Measurements from ENCODE around the gene ADAMTS17.

Gene ADAMTS17

DNA sequence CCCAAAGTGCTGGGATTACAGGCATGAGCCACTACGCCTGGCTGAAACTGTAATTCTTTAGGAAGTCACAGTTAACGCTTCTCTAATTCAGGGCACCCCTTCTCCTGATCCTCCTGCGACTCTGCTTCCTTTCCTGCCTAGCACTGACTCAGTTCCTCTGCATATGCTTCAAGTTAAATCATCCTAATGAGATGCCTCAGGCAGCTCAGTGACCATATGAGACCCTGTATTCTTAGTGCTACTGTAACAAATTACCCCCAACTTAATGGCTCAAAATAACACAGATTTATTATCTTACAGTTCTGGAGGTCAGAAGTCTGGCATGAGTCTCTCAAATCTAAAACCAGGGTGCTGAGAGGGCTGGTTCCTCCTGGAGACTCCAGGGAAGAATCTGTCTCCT lies 336.8 kb downstream of the ADAMTS17 start:
- DNase-seq (ENCODE audit: low read depth in 1 of 2, low spot score in 1 of 2): no peak

DNA sequence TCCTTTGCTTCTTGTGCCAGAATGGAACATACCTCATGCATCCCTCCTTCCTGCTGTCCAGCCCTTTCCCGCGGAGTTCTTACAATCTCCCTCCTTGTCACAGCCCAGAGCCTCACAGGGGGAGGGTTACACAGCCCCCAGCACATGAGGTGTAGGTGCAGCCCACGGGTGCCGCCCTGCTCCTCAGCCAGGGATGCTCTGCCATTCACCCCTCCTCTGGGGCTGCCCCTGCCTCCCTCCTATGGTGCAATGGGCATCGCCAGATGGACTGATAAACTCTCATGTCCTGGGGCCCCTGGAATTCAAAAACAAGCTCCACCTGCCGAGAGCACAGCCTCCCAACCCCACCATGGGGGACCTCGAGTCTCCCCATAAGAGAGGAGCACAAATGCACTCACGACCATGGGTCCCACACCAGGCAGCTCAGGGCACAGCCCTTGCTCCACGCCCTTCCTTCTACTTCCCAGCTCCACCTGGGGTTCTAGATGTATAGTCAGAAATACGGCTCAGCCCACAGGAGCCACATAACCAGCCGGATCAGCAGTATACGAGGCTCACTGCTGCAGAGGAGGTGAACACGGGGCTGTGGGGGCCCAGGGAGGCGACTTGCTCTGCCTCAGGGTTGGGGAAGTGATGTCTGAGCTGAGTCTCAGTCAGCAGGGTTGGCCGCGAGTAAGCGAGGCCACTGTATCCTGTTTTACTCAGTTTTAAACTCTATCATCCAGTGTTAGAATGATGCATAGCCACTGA lies 338.8 kb downstream of the ADAMTS17 start:
- no peak for DNase-seq (ENCODE audit: low read depth in 1 of 2, low spot score in 1 of 2)

DNA sequence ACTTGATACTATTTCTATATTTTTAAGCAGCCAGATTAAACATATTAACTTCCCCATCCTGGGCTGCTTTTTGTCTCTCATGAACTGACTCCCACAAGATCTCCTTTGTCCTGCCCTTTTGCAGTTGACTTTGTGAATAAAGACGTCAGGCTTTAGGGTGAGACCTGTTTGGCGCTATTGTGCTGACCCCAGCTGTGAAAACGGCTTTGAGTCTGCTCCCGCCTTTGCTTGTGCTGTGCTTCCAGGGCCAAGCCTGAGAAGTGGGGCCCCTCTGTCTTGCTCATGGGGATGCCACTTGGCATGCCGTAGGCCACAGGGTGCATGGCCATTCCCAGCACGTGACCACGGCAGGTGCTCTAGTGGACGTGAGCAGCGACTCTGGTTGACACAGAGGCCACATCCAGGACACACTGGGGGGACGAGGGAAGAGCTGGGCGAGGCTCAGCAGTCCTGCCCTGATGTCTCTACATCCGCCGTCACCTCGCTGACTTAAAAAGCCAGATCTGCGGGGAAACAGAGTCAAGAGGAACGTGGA lies 339.6 kb downstream of the ADAMTS17 start:
- no peak for DNase-seq (ENCODE audit: low read depth in 1 of 2, low spot score in 1 of 2)

DNA sequence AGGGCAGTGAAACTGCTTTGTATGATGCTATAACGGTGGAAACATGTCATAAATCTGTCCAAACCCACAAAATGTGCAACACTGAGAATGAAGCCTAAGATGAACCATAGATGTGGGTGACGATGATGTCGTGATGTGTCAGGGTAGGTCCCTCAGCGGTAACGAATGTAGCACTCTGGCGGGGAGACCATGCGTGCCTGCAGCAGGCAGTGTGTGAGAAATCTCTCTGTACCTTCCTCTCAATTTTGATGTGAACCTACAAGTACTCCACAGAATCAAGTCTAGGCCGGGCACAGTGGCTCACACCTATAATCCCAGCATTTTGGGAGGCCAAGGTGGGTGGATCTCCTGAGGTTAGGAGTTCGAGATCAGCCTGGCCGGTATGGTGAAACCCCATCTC lies 340.4 kb downstream of the ADAMTS17 start:
- DNase-seq (ENCODE audit: low read depth in 1 of 2, low spot score in 1 of 2): no peak

DNA sequence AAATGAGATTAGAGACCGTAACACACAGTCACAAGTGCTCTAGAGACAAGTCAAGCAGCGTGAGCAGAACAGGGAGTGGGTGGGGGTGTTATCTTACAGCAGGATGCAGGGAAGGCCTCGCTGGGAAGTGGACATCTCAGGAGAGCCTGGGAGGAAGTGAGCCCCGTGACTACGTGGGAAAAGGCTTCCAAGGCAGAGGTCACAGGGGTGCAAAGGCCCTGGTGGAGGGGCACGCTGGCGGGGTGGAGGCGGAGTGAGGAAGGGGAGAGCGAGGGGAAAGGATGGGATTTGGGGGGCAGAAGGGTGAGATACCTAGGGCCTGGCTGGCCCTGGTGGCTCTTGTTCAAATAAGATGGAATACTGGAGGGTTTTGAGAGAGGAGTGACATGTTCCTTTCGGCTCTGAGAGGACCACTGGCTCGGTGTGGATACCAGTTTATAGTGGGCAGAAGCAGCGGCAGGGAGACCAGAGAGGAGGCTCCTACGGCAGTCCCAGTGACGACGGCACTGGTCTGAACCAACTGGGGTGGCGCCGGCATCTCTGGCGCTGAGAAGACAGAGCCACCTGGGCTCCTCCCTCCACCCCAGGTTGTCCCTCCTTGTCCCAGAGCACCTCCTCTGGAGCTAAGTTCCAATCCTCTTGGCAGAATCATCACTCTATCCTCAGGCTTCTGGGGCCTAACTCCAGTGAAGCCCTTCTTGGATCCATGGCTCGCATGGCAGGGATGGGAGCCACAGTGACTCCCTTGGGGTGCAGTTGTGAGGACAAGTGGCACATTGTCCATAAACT lies 342.3 kb downstream of the ADAMTS17 start:
- DNase-seq (ENCODE audit: low read depth in 1 of 2, low spot score in 1 of 2): no peak

DNA sequence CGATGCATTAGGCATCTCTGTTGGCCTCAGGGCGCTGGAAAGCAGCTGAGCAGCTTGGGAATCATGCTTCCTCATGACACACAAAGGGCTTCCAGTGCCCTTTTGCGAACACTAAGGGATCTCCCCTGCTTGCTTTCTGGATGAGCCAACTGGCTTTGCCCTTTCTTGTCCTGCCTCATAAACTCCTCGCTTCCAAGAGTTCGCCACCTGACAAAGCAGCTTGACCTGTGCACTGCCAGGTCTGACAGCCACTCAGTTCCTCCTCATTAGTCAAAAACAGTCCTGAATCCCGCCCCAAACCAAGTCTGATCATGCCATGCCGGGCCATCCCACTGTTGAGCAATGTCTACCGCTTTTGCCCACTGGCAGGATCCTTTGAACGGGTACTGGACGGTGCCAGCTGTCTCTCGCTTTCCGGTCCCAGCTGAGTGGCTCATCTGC lies 343.1 kb downstream of the ADAMTS17 start:
- no peak for DNase-seq (ENCODE audit: low read depth in 1 of 2, low spot score in 1 of 2)

DNA sequence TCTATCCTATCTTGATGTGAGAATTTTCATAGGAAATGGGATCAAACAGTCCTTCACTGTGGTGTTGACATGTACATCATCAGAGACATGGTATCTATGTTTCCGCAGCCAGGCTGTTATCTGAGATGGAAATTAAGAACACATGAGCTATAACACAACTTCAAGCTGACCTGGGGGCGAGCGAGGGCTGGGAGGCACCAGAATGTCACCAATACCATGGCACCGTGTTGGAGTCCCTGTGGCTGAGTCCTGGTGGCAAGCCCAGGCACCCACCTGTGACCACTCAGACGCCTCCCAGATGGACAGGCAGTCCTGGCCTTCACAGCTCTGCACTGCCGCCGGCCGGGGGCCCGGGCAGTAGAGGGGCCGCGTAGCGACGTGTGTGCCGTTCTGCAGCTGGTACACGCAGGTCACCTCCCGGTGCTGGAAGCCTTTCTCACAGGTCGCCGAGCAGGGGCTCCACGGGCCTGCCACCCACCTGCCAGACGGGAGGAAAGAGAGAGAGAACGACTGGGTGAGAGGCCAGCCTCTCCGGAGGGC lies 344.6 kb downstream of the ADAMTS17 start:
- no peak for DNase-seq (ENCODE audit: low read depth in 1 of 2, low spot score in 1 of 2)

DNA sequence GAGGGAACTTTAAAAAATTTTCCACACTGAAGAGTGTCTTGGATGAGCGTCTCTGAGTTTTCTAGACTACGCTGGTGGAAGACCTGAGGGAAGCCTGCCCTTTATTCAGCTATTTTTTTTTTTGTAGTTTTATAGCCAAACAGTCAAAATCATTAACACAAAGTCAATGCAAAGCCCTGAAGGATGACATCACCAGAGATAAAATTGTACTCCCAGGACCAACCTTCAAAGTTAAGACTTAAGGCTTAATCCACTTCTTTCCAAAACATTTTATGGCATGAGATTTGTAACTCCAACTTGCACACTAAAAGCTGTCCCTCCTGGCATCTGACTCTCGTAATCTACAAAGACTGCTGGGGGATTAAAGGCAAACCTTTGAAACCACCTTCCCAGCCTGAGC lies 345.1 kb downstream of the ADAMTS17 start:
- no peak for DNase-seq (ENCODE audit: low read depth in 1 of 2, low spot score in 1 of 2)

DNA sequence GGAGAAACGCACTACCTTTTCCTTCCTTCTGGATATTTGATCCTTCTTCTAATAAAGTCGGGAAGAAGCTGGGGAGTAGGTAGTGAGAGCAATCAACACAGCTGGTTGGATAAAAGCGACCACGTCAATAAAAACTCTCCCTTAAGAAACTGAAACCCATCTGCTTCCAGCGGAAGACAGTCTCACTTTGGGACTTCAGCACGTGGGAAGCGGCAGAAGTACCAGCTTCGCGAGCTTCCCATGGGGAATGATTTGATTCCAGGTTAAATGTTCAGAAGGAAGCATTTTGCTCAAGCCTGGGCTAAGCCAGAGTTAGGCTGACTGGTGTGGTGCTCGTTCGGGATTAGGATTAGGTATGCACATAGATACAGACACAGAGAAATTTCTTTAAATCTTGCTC lies 346.2 kb downstream of the ADAMTS17 start:
- DNase-seq (ENCODE audit: low read depth in 1 of 2, low spot score in 1 of 2): no peak

DNA sequence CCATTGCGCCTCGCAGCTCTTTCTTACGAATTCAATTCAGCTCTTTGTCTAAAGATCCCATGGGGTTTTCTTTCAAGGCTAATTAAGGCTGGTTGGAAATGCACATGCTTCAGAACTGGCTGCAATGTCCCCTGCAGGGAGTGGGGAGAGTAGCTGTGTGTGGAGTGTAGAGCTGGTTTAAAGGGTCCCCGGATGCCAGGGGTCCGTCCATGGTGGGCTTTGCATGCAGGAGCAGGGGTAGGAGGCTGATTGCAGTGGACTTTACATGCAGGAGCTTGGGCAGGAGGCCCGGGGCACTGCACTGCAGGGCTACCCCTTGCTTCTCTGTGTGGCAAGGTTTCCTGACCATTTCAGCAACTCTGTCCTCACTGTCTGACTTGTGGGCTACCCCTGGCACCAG lies 346.9 kb downstream of the ADAMTS17 start:
- no peak for DNase-seq (ENCODE audit: low read depth in 1 of 2, low spot score in 1 of 2)

DNA sequence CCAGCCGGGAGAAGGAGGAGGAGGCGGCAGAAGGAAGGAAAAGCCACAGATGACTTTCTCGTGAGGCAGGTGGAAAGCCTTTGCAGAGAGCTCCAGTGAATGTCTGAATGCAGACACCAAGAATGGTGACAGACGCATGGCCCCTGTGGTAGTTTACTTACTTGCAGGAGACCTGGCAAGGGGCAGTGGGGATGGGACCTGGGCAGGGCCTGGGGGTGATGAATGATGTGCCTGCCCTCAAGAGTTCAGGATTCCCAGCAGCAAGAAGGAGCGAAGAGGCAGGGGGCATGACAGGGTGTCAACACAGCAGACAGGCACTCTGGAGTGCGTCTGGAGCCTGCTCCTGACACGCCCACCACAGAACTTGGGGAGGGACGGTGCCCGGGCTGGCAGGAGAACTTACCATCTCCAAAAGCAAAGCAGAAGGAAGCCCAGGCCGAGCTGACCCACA lies 348.1 kb downstream of the ADAMTS17 start:
- no peak for DNase-seq (ENCODE audit: low read depth in 1 of 2, low spot score in 1 of 2)

DNA sequence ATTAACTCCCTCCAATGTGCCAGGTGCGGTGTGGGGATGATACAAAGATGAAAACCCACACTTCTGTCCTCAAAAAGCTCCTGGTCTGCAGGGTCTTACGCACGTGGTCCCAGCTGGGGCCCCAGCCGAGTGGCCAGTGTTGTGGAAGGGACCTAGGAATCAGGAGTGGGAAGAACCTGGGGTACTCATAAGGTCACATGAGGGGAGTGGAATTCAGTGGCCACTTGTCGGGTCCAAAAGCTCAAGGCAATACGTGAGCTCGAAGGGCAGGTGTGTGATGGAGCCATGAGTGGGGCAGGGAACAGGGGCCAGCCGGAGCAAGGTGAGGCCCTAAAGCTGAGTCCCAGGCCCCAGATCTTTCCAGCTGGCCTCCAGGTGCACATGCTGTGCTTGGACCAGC lies 348.5 kb downstream of the ADAMTS17 start:
- DNase-seq (ENCODE audit: low read depth in 1 of 2, low spot score in 1 of 2): no peak

DNA sequence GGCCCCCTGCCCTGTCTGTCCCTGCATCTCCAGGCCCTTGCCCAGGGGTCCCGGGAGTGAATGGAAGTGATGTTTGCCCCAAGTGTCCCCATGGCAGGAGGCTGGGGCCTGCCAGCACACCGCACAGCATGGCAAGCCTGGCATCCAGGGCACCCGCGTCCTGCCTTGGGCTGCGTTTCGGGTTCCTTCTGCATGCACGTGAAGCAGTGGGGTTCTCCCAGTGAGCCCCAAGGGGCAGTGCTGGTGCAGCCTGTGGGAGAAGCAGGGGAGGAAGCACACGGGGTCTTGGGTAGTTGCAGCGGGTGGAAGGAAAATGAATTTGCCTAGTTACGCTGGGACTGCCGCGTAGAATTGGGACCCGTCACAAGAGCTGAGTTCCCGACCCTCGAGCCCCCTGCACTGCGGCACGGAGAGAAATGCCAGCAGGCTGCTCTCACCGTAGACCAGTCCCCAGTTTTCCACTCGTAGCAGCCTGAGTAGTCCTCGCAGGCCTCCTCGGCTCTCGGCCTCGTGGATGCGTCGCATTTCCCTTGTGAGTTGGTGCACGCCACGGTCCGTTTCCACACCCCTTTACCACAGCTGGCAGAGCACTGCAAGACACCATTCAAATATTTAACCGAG lies 349.1 kb downstream of the ADAMTS17 start:
- DNase-seq (ENCODE audit: low read depth in 1 of 2, low spot score in 1 of 2): no peak

DNA sequence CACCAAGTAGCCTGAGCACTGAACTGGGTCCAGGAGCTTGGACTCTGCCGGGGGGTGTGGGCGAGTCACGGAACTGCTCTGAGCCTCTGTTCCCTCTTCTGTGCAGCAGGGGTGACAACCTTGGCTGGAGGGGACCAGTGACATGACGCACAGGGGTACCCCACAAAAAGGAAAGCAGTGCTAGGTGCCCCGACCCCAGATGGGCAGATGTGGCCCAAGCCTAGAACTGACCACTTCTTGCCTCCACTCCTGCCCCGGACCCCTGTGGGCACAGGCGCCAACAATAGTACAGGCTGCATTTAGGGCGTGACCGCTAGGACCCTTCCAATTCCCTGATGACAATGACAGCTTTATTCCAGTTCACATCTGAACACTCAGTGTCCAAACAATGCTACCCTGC lies 352.7 kb downstream of the ADAMTS17 start:
- no peak for DNase-seq (ENCODE audit: low read depth in 1 of 2, low spot score in 1 of 2)

DNA sequence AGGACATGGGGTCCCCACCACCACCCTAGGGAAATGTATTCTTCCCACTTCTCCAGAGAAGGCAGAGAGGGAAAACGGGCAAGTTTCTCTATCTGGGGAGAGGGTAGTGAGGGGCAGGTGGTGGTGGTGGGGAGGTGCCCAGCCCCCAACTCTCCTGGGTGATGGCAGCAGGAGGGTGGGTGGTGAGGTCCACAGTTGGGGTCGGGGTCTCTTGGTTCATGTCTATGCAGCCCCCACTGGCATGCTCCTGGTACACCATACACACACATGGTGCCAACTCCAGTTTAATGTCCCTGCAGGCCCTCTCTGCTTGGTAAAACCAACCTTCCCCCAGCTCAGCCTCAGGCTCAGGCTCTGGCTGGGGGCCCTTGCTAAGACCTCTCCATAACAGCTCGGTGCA lies 354.1 kb downstream of the ADAMTS17 start:
- no peak for DNase-seq (ENCODE audit: low read depth in 1 of 2, low spot score in 1 of 2)

DNA sequence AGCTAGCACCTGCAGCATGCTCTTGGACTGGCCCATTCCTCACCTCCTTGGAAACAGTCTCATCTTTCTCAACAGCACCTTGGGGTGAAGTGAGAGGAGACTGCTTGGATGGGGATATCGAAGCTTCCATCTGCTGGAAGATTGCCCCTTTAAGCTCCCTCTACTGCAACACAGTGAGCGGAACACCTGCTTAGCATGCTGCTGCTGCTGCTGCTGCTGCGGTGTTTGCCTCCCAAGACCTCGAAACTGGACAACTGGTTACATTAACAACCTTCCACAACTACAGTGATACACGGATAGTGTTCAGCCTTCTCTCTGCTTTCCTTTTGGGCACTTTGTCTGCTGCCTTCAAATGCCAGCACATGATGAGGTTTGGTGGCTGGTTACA lies 354.7 kb downstream of the ADAMTS17 start:
- no peak for DNase-seq (ENCODE audit: low read depth in 1 of 2, low spot score in 1 of 2)

DNA sequence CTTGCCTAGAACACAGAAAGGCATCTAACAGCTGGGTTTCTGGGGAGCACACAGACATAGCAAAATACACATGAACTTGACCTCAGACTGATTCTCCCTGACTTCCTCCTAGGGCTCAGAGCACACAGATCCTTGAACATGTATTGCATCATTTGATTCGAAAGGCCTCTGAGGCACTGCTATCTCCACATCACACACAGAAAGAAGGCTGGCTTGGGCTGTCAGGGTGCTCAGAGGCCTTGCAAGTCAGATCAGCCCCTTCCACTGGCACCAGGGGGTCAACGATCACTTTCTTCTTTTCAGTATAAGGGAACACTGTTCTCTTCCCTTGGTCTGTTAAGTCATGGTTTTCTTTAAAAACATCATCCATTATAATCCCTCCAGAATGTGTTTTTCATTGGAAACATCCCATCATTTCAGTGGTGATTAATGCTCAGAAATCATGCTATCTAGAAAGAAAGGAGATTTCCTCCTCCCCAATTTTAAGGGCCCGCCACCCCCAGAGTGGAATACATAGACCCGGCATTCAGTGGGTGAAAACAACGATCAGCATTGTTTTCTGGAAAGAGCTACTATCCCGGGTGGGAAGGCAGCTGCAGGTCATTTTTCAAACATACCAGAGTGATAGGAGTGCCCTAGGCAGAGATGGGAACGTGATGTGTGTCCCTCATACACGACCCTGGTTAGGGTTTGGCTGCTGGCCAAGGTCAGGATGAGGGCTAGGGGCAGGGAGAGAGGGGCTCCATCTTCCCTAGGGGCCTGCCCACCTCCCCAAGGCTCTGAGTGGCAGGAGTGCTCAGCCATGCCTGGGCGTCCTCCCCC lies 355.3 kb downstream of the ADAMTS17 start:
- DNase-seq (ENCODE audit: low read depth in 1 of 2, low spot score in 1 of 2): no peak

DNA sequence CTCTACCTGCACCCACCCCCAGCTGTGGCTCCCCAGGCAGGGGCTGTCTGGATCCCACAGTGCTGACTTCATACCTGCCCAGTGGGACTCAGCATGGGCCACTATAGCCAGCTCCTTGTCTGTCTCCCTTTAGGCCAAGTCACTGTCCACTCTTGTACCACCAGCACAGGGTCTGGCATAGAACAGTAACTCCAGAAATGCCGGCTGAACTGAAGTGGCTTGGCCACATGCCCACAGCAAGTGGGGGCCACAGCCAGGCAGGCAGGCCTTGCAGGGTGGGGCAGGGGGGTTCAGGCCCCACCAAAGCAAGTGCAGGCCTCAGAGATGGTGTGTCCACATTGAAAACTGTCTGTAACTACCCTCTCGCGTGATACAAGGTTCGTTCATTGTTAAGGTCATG lies 355.9 kb downstream of the ADAMTS17 start:
- no peak for DNase-seq (ENCODE audit: low read depth in 1 of 2, low spot score in 1 of 2)

DNA sequence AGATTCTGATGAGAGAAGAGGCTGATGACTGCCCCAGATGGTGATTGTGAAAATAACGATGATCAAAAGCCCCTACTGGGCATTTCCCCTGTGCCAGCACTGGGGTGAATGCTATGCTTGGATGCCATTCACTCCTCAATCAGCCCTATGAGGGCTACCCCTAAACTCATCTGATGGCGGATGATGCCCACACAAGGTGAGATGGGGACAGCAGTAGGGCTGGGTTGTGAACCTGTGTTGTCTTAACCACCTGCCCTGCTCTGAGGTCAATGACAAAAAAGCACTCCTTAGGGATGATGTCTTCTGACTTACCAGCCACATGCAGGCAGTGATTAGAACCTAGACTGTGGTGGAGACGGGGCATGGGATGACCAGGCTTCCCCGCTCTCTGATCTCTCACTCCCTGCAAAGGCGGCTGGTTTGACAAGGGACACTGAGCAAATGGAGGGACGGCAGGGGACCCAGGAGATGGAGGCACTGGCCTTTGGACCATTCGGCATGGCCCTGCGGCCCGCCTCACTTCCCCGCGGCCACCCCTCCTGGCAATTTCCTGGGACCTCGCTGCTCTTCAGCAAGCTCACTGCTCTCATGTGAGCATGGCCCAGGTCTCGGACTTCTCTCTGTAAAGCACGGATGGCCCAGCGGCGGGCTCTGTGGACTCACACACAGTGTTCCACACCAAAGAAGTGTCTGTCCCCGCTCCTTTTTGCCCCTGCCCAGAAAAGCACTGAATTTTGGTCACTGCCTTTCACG lies 357.1 kb downstream of the ADAMTS17 start:
- no peak for DNase-seq (ENCODE audit: low read depth in 1 of 2, low spot score in 1 of 2)

DNA sequence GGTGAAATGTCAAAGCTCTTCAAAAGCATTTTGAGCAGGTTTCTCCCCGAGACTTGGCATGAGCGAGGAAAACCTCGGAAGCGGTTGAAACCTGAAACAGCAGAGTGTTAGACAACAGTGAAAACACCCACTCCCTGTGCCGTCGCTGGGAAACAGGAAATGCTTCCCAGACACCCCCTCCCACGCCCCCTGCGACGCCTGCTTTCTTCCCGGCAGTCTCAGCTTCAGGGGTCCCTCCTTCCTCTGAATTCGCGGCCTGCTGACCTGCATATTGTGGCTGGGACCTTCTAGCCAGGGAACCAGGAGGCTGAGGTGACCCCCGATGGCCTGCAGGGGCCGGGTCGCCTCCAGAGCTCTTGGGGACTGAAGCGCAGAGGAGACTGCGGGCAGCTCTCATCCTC lies 357.9 kb downstream of the ADAMTS17 start:
- no peak for DNase-seq (ENCODE audit: low read depth in 1 of 2, low spot score in 1 of 2)

Measured in activated CD4-positive, alpha-beta T cell treated with anti-CD3 and anti-CD28 coated beads, Interleukin-2, amount 50 U/mL, for 24 hours (primary cell).